Measurements from ENCODE around the gene TMEM119.

- TF ChIP-seq, protein P1, sequence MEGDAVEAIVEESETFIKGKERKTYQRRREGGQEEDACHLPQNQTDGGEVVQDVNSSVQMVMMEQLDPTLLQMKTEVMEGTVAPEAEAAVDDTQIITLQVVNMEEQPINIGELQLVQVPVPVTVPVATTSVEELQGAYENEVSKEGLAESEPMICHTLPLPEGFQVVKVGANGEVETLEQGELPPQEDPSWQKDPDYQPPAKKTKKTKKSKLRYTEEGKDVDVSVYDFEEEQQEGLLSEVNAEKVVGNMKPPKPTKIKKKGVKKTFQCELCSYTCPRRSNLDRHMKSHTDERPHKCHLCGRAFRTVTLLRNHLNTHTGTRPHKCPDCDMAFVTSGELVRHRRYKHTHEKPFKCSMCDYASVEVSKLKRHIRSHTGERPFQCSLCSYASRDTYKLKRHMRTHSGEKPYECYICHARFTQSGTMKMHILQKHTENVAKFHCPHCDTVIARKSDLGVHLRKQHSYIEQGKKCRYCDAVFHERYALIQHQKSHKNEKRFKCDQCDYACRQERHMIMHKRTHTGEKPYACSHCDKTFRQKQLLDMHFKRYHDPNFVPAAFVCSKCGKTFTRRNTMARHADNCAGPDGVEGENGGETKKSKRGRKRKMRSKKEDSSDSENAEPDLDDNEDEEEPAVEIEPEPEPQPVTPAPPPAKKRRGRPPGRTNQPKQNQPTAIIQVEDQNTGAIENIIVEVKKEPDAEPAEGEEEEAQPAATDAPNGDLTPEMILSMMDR (IDR thresholded peaks at IDR 0.05): peak in 4 of 6 experiments; percentile 26 to 36 (median 28)
- no peak for TF ChIP-seq POLR2A (IDR thresholded peaks at IDR 0.05)
Observed at GRCh38 chr12:108570743-108571608, 26.9 kb downstream of the TMEM119 start.

Data from adrenal gland (tissue), 5 donors.